Osteocyte (in vitro differentiated cells): Measurements from ENCODE around the gene ARPC3. TPM values are rescaled to one million over a fixed set of nuclear protein-coding genes. Genes with fewer than 3 reads are reported as not detected.
"Not testable (repeated sequence)": the region's sequence is repeated elsewhere in the genome, so short reads cannot be mapped to it uniquely, and the experiment has no call there.

Experiments used
- DNase-seq: peaks from one replicate; pipeline ENCODE4 v3.0.0; 2021; ENCODE audit warnings: mixed read lengths; ENCODE audit not compliant: unreplicated experiment; ENCODE audit errors: extremely low spot score
- H3K27ac Mint-ChIP-seq: one replicate; pipeline ENCODE4 v1.8.0; 2021; ENCODE audit warnings: mild to moderate bottlenecking, mixed read lengths; ENCODE audit not compliant: unreplicated experiment
- H3K27me3 Mint-ChIP-seq: one replicate; pipeline ENCODE4 v1.8.0; 2021; ENCODE audit warnings: mixed read lengths; ENCODE audit not compliant: unreplicated experiment
- H3K36me3 Mint-ChIP-seq: one replicate; pipeline ENCODE4 v1.8.0; 2021; ENCODE audit warnings: mixed read lengths; ENCODE audit not compliant: unreplicated experiment
- H3K4me1 Mint-ChIP-seq: one replicate; pipeline ENCODE4 v1.8.0; 2021; ENCODE audit warnings: mixed read lengths; ENCODE audit not compliant: unreplicated experiment
- H3K4me3 Mint-ChIP-seq: one replicate; pipeline ENCODE4 v1.8.0; 2021; ENCODE audit warnings: mild to moderate bottlenecking, moderate library complexity, mixed read lengths; ENCODE audit not compliant: unreplicated experiment
- H3K9me3 Mint-ChIP-seq: one replicate; pipeline ENCODE4 v1.8.0; 2021; ENCODE audit warnings: mixed read lengths; ENCODE audit not compliant: unreplicated experiment
- CTCF ChIP-seq: fragments of 200-600 bp; sonication (generic); IDR thresholded peaks from 2 replicates; pipeline ENCODE4 v1.5.0; 2021; ENCODE audit warnings: antibody characterized with exemption, mild to moderate bottlenecking, moderate library complexity
- total RNA-seq: library from RNA; stranded (reverse); gene quantifications from 2 replicates; pipeline ENCODE4 v1.2.1, GENCODE V29; 2021

The ARPC3 gene
- total RNA-seq, 1 donor from 2014 or later: 221 TPM

DNA sequence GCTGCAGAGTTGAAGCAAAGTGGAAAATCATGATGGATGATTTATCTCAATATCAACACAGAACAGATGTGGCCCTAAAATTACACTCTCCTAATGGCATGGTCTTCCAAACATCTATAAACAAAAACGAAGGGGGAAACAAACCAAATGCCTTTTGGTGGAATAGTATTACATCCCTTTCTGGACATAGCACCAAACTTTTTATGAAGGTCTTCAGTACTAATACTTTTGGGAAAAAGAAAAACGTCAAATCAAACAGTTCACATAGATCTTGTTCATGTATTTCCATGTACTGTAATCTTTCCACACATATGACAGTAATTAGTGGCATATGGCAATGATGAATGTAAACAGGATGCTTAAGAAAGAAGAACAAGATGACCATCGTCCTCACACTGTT lies 23.7 kb downstream of the ARPC3 start:
- Mint-ChIP-seq H3K9me3 (no peaks in the 10 kb centered on the region), H3K4me3 (no peak overlapping the region), H3K36me3 (no peaks in the 10 kb centered on the region), H3K27ac (no peak overlapping the region), H3K4me1 (peaks cover 6% of the 10 kb centered on the region), H3K27me3 (no peaks in the 10 kb centered on the region)
- TF ChIP-seq CTCF: no peak
- DNase-seq: no peak

- no peaks in the 10 kb centered on the region for H3K36me3 Mint-ChIP-seq
- no peak for TF ChIP-seq CTCF
- no peak overlapping the region for H3K4me3 Mint-ChIP-seq
- H3K9me3 Mint-ChIP-seq: no peaks in the 10 kb centered on the region
- H3K27ac Mint-ChIP-seq: no peak overlapping the region
- H3K27me3 Mint-ChIP-seq: no peaks in the 10 kb centered on the region
- no peak for DNase-seq
- H3K4me1 Mint-ChIP-seq: peaks cover 4% of the 10 kb centered on the region
Observed at GRCh38 chr12:110424237-110424636, 25.9 kb downstream of the ARPC3 start.

GRCh38 chr12:110421701-110422100 lies 28.4 kb downstream of the ARPC3 start:
- Mint-ChIP-seq H3K27ac (no peak overlapping the region), H3K27me3 (peaks cover 9% of the 10 kb centered on the region)
- no peak for TF ChIP-seq CTCF

DNA sequence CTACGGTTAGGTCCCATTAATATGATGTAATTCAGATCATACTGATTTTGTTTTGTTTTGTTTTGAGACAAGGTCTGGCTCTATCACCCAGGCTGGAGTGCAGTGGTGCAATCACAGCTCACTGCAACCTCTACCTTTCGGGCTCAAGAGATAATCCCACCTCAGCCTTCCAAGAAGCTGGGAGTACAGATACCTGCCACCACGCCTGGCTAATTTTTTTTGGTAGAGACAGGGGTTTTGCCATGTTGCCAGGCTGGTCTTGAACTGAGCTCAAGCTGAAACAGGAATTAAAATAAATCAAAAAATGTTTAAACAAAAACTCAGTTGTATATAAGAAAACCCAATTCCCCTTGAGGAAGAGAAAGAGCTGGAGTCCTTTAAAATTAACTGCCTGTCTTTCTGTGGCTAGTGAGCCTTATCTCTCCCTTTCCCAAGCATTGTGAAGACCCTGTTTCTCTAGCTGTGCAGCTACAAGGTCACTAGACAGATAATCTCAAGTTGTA lies 28.9 kb downstream of the ARPC3 start:
- peaks cover 9% of the 10 kb centered on the region for H3K27me3 Mint-ChIP-seq
- H3K27ac Mint-ChIP-seq: no peak overlapping the region
- peaks cover 4% of the 10 kb centered on the region for H3K4me1 Mint-ChIP-seq
- TF ChIP-seq CTCF: no peak
- DNase-seq: no peak
- H3K9me3 Mint-ChIP-seq: no peaks in the 10 kb centered on the region
- no peaks in the 10 kb centered on the region for H3K36me3 Mint-ChIP-seq
- no peak overlapping the region for H3K4me3 Mint-ChIP-seq

More at GRCh38 chr12:110421701-110422100, 28.4 kb downstream of the ARPC3 start:
- Mint-ChIP-seq H3K4me1 (peaks cover 4% of the 10 kb centered on the region), H3K9me3 (no peaks in the 10 kb centered on the region), H3K36me3 (no peaks in the 10 kb centered on the region), H3K4me3 (no peak overlapping the region)
- DNase-seq: no peak

DNA sequence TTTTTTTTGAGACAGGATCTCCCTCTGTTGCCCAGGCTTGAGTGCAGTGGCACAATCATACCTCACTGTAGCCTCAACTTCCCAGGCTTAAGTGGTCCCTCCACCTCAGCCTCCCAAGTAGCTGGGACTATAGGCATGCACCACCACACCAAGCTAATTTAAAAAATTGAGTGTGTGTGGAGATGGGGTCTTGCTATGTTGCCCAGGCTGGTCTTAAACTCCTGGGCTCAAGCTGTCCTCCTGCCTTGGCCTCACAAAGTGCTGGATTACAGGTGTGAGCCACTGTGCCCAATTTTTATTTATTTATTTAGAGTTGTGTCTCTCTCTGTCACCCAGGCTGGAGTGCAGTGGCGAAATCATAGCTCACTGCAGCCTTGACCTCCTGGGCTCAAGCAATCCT lies 29.5 kb downstream of the ARPC3 start:
- H3K4me1 Mint-ChIP-seq, H3K36me3 Mint-ChIP-seq, DNase-seq, H3K4me3 Mint-ChIP-seq, H3K27ac Mint-ChIP-seq, H3K27me3 Mint-ChIP-seq, H3K9me3 Mint-ChIP-seq: not testable (repeated sequence)

- H3K27me3 Mint-ChIP-seq: peaks cover 14% of the 10 kb centered on the region
- DNase-seq: not testable (repeated sequence)
Observed at GRCh38 chr12:110417113-110417512, 33.0 kb downstream of the ARPC3 start.

GRCh38 chr12:110410086-110410485 lies 40.1 kb downstream of the ARPC3 start:
- H3K27me3 Mint-ChIP-seq: peaks cover 19% of the 10 kb centered on the region
- H3K4me1 Mint-ChIP-seq, H3K27ac Mint-ChIP-seq, DNase-seq, H3K36me3 Mint-ChIP-seq, H3K9me3 Mint-ChIP-seq, H3K4me3 Mint-ChIP-seq: not testable (repeated sequence)

More at GRCh38 chr12:110417113-110417512, 33.0 kb downstream of the ARPC3 start:
- H3K9me3 Mint-ChIP-seq, H3K4me3 Mint-ChIP-seq, H3K27ac Mint-ChIP-seq, H3K36me3 Mint-ChIP-seq, H3K4me1 Mint-ChIP-seq: not testable (repeated sequence)

- not testable (repeated sequence) for H3K9me3 Mint-ChIP-seq, H3K27ac Mint-ChIP-seq, H3K4me3 Mint-ChIP-seq, H3K27me3 Mint-ChIP-seq, DNase-seq
- H3K36me3 Mint-ChIP-seq: peaks cover 12% of the 10 kb centered on the region
- H3K4me1 Mint-ChIP-seq: peaks cover 20% of the 10 kb centered on the region
Observed at GRCh38 chr12:110405126-110405662, 44.9 kb downstream of the ARPC3 start.
